GM10266 (cell line): ENCODE measurements around the gene PITPNC1.
A peak's percentile ranks its signal among the peaks of the same experiment; 100 is the strongest.
"Not testable (repeated sequence)": the region's sequence is repeated elsewhere in the genome, so short reads cannot be mapped to it uniquely, and the experiment has no call there.

Experiments
- DNase-seq: peaks from one replicate; pipeline ENCODE4 v3.0.0; 2012; ENCODE audit errors: extremely low spot score
- CTCF ChIP-seq: IDR thresholded peaks from 2 replicates; pipeline ENCODE4 v1.5.1; 2012; ENCODE audit warnings: mild to moderate bottlenecking, low read depth; ENCODE audit not compliant: control insufficient read depth, insufficient read depth; ENCODE audit errors: missing control alignments

The PITPNC1 gene

DNA sequence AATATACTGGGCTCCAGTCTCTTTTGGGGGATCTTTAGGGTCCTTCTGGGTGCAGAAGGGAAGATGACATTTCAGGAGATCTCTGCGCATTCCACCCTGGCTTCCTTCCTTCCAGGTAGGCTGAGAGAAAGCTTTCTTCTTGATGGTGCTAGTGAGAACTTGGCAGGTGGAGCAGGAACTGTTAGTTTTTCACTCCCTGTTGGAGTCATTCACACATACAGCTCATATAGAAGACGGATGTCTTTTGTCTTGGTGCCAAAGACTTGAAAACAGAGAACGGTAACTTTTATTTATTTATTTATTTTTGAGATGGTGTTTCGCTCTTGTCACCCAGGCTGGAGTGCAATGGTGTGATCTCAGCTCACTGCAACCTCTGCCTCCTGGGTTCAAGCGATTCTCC lies 43.9 kb downstream of the PITPNC1 start:
- TF ChIP-seq CTCF: no peak

GRCh38 chr17:67421869-67422273 lies 44.8 kb downstream of the PITPNC1 start:
- DNase-seq: peak; percentile 39
- TF ChIP-seq CTCF: no peak

More for the DNA sequence above, 43.9 kb downstream of the PITPNC1 start:
- no peak for DNase-seq

DNA sequence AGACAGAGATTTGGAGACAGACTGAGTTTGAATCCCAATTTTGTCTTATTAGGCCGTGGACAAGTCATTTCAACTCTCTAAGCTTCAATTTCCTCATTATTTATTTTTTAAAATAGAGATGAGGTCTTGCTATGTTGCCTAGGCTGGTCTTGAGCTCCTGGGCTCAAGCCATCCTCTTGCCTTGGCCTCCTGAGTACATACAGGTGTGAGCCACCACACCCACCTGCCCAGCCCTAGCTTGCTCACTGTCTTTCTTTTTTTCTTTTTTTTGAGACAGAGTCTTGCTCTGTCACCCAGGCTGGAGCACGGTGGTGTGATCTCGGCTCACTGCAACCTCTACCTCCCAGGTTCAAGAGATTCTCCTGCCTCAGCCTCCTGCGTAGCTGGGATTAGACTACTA lies 45.2 kb downstream of the PITPNC1 start:
- DNase-seq: not testable (repeated sequence)

DNA sequence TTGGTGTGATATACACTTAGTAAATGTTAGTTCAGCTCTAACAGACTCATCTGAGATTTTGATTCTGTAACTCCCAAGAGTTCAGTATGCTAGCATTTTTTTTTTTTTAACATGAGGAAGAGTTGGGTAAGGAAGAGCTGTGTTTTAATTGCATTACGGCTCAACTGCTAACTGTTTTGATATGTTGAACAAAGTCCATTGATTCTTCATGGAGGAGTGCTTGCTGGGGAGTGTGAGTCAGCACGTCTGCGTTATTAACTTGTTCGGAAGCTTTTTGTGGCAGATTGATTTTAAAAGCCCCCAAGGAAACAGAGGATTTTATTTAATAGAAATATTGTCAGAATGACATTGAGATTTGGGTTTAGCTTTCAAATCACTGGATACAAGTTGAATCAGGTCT lies 45.8 kb downstream of the PITPNC1 start:
- no peak for TF ChIP-seq CTCF
- DNase-seq: no peak

- no peak for TF ChIP-seq CTCF
- no peak for DNase-seq
Observed at GRCh38 chr17:67425571-67426160, 48.6 kb downstream of the PITPNC1 start.

DNA sequence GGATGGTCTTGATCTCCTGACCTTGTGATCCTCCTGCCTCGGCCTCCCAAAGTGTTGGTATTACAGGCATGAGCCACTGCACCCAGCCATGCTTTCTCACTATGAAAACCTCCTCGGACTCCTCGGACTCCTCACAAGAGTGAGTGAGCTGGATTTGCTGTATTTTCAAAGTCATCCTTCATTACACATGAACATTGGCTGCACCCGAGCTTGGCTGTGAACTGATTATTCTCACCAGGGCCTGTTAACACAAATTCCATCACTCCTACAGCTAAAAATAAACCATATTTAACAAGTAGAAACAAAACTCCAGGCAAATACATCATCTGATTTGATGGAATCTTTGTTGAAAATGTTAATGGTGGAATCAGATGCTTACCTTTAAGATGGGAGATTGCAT lies 50.3 kb downstream of the PITPNC1 start:
- DNase-seq: no peak
- TF ChIP-seq CTCF: no peak

DNA sequence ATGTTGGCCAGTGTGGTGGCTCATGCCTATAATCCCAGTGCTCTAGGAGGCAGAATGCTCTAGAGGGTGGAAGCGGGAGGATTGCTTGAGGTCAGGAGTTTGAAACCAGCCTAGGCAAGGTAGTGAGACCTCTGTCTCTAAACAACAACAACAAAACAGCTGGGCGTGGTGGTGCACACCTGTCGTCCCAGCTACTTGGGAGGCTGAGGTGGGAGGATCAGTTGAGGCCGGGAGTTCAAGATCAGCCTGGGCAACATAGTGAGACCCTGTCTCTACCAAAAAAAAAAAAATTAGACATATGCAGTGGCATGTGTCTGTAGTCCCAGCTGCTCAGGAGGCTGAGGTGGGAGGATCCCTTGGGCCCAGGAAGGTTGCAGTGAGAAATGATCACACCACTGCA lies 53.4 kb downstream of the PITPNC1 start:
- not testable (repeated sequence) for DNase-seq

DNA sequence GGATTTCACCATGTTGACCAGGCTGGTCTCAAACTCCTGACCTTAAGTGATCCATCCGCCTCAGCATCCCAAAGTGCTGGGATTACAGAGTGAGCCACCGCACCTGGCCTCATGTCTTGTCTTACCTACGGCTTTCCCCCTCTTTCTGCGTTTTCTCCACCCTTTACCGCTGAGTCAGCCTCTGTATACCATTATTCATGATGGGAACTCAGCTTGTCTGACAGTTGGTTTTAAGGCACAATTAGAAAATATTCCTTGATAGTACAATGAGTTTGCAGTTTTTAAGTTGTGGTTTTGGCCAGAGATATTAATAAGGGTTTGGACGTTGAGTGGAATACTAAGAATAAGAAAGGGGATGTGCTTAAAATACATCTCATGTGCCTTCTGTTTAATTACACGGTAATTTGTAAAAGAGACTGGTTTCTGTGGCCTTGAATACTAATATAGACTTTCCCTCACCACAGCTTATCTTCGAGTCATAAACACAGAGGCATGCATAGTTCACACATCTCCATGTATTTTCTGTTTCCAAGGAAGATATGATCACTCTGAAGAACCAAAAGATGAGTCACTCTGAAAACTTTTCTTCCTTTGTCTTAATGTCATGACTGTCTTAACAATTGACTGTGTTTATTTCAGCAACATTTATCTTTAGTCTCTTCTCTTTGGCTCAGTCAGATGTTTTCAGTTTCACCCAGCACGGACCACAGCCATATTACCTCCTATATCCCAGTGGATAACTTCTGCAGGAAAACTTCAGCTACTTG lies 54.4 kb downstream of the PITPNC1 start:
- peak; percentile 55 for DNase-seq

More for the DNA sequence above, 54.4 kb downstream of the PITPNC1 start:
- no peak for TF ChIP-seq CTCF
